ENCODE measurements around the gene HOXC11.

Gene HOXC11

DNA sequence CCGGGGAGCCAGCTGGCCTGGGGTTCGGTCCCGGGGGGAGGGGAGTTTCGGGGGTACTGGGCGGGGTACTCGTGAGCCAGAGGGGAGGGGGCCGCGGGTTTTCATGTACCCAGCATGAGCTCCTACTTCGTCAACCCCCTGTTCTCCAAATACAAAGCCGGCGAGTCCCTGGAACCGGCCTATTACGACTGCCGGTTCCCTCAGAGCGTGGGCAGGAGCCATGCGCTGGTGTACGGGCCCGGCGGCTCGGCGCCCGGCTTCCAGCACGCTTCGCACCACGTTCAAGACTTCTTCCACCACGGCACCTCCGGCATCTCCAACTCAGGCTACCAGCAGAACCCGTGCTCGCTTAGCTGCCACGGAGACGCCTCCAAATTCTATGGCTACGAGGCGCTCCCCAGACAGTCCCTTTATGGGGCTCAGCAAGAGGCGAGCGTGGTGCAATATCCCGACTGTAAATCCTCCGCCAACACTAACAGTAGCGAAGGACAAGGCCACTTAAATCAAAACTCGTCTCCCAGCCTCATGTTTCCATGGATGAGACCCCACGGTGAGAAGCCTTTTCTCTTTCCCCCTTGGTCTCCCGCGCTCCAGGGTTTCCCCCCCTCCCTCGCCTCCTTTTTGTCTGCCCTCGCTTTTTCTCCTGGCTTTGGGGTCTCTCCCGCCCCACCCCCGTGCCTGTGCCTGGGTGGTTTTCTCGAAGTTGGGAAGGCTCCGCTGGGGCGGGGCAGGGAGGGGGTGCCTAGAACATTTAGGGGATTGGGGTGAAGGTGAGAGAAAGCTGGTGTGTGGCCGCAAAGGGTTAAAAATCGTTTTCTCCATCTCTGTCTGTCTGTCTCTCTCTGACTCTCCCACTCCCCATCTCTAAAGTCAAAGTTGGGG, 36.5 kb downstream of the HOXC11 start:
- DNase-seq (ENCODE audit: low read depth in 2 of 2, low spot score in 1 of 2): no peak

DNA sequence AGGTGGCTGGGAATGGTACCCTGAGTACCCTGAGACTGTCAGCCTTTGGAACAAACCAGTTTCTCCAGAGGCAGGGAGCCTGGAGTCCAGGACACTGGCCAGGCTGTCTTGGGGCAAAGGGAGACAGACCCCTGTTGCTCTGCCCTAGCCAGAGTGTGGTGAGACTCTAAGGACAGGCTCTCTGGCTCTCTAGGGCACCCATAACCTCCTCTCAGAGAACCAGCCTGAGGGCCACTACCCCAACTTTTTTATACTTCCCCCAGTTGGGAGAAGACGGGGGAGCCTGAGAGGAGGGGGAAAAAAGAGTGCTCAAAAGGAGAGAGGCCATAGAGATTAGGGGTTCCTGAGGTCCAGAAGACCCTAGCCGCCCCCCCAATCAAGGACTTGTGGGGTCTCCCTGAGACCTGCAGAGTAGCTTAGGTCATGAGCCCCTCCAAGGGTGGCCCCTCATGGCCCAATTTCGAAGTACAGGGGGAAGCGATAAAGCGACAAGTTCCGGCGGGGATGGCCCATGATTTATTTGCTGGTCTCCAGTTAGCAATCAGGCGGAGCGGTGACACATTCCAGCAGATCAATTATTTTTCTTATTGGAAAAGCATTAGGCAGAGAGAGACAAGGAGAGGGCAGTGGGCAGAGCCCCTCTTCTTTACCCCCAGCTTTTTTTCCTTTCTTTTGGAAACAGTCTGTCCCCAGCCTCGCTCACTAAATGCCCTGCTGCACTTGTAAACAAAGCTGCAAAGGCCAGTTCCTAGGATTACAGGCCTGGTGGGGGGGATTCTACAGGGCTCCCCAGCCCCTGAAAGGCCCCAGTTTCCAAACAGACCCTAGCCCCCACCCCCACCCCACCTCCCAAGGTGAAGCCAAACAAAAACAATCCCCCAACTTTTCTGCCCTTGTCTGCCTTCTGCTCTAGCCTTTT, 37.4 kb downstream of the HOXC11 start:
- no peak for DNase-seq (ENCODE audit: low read depth in 2 of 2, low spot score in 1 of 2)

DNA sequence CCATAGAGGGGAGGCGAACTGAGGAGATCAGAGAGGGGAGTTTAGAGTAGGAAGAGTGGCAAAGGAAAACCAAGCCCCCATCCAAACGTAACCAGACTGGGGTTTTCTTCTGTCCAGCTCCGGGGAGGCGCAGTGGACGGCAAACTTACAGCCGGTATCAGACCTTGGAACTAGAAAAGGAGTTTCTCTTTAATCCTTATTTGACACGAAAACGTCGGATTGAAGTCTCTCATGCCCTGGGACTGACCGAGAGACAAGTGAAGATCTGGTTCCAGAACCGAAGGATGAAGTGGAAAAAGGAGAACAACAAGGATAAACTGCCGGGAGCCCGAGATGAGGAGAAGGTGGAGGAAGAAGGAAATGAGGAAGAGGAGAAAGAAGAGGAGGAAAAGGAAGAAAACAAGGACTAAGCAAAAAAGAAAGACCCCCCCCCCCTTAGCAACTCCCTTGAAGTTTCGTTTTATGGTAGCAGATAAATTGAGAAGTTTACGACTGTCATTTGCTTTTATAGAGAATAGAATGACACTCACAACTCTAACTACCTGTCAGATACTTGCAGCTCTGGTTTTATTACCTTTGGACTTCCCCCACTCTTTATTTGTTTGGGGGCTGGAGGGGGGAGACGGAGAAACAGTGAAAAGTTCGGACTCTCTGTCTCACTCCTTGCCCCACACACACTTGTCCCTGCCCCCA, 38.2 kb downstream of the HOXC11 start:
- no peak for DNase-seq (ENCODE audit: low read depth in 2 of 2, low spot score in 1 of 2)

DNA sequence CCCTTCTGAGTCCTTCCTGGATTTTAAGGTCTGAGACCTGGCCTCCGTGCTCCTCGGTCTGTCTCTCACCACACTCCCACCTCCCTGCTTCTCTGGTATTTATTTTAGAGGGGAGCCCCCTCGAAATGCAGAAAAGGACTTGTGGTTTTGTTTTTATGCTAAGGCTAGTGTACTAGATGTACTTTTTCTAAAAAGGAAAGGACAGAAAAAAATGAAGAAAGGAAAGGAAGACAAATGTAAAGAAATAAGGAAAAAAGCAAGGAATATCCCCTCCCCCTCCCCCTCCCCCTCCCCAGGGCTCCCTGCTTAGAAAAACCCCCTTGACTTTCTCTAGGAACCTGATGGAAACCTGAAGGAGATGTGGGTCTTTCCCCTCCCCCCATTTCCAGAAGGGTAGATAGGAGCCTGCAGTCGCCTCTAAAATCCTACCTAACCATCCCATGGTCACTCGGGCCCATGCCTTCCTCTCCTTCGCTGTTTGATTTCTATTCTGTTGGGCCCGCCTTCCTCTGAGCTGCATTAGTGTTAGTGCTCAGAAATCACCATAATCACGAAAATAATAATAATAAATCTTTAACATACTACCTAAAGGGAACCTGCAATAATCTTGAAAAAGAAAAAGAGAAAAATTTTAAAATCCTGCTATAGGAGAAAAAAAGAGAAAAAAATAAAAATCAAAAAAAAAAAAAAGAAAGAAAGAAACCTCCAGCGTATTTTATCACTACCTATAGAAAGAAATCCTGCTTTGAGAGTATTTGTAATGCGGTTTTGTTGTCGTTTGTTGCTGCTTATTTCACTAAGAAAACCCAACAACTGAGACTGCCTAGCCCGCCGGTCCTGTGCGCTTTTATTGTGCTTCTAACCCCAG, 39.0 kb downstream of the HOXC11 start:
- DNase-seq (ENCODE audit: low read depth in 2 of 2, low spot score in 1 of 2): no peak

DNA sequence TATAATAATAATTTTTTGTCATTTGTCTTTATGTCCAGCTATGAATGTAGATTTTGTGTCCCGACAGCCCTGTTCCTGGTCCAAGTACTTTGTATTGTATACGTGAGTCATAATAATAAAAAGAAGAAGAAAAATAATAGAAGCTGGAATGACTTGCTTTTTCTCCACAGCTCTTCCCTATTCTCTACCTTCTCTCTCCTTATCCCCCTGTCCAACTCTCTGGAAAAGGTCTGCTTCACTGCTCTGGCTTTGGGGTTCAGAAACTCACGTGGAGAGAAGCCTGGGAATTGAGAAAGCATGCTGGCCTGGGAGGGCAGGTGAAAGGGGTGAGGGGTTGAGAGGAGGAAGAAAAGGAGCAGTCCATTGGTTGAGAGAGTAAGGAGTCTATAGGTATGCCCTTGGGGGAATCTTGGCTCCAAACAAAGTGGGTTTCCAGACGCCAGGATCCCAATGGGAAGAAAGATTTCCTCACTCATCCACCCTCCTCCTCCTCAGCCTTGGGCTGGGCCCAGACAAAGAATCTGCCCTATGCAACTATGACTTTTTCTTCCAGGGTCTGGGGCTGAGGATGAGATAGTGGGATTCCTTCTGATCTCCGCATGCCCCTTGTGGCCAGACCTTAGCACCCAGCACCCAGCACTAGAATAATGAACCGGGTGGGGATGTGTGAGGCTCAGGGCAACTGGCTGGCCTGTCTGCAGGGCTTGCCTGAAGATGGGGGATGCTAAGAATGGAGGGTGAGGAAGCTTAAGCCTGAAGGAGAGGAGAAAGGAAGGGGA, 39.9 kb downstream of the HOXC11 start:
- no peak for DNase-seq (ENCODE audit: low read depth in 2 of 2, low spot score in 1 of 2)

DNA sequence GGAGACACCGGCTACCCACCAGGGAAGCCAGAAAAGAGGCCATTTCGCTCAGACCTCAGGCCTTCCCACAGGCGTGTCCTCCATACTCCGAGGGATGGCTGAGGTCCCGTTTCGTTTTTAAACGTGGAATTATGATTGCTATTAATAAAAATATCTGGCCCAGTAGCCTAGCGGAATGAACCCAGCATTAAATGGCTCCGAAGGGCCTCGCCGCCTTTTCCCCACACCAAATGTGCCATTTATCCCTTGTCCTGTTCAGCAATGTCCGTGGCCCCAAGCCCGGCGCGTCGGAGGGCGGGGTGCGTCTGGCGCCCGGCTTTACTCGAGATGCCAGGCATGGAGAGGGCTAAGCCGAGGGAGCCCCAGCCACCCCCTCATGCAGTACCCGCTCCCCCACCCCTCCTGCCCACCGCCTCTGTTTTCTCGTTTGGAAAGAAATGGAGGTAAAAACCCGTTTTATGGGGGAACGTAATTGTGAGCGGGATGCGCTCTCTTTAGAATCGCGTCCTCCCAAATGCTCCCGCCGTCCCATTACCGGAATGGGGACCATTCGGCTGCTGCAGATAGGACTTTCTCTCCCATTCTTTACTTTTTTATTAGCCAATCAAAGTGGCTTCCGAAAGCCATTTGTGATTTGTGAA, 41.6 kb downstream of the HOXC11 start:
- DNase-seq (ENCODE audit: low read depth in 2 of 2, low spot score in 1 of 2): no peak

DNA sequence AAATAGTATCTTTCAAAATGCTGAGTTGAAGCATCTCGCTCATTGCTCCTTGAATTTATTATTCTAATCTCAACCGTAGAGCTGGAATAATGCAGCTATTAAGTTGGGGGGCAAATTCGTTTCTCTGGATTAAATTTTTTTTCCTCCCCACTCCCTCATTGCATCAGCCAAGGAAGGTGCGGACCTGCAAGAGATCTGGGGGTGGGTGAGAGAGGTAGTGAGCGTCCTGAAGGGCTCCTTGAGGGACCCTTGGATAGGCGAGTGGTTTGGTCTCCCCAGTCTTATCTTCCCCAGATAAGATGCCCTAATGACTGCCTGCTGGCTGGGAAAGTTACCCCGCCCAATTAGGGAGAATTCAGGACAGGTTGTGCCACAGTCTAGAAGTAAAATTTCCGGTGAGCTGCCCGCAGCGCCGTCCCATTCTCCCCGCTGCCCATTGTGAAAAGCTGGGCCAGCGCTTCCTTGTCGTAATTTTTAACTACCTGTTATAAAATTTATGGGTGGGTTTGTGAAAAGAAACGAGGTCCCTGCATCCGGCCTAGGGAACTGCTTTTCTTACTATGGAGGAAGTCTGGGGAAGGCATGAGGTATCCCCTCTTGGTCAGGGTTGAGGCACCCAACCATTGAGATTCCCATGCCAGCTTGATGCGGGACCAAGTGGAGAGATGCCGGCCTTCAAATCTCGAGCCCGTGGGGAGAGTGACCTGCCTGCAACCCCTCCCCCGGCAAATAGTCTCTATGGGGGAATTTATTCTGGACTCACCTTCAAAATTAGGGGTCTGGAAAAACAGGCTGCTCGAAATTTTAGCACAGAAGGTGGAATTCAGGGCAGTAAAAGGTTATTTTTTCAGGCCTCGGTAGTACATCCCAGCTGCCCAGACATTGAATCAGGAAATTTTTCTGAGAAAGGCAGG, 42.3 kb downstream of the HOXC11 start:
- DNase-seq (ENCODE audit: low read depth in 2 of 2, low spot score in 1 of 2): no peak

DNA sequence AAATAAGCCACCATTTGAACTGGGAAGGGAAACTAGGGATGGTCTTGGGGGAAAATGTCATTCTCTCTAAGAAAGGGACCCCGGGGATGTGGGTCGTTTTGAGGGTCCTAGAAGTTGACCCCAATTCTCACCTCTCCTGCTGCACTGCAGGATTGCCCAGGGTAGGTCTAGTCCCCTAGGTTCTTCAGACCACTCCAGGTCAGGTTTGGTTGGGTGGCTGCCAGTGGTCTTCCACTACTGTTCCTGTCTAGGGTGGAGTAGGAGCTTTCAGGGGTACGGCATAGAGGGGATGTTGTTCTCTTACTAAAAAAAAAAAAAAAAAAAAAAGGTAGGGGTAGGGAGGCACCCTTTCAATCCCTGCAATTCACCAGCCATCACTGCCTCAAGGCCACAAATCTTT, 43.1 kb downstream of the HOXC11 start:
- DNase-seq (ENCODE audit: low read depth in 2 of 2, low spot score in 1 of 2): no peak

DNA sequence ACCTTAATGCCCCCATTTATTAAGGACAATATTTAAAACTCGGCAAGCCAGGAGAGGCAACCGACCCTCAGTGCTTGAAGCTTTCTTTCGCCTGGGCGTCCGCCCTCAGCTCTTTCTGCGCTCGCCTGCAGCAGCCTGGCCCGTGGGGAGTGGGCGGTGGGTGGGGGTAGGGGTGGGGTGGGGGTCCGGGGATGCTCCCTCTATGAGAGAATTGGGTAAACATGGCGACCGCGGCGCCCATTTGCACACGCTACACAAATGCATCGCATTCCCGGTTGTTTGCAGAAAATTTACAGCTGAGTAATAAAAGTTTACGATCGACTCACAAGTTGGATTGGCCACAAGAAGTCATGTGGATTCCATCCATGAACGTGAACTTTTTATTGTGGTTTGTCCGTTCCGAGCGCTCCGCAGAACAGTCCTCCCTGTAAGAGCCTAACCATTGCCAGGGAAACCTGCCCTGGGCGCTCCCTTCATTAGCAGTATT, 43.6 kb downstream of the HOXC11 start:
- no peak for DNase-seq (ENCODE audit: low read depth in 2 of 2, low spot score in 1 of 2)

DNA sequence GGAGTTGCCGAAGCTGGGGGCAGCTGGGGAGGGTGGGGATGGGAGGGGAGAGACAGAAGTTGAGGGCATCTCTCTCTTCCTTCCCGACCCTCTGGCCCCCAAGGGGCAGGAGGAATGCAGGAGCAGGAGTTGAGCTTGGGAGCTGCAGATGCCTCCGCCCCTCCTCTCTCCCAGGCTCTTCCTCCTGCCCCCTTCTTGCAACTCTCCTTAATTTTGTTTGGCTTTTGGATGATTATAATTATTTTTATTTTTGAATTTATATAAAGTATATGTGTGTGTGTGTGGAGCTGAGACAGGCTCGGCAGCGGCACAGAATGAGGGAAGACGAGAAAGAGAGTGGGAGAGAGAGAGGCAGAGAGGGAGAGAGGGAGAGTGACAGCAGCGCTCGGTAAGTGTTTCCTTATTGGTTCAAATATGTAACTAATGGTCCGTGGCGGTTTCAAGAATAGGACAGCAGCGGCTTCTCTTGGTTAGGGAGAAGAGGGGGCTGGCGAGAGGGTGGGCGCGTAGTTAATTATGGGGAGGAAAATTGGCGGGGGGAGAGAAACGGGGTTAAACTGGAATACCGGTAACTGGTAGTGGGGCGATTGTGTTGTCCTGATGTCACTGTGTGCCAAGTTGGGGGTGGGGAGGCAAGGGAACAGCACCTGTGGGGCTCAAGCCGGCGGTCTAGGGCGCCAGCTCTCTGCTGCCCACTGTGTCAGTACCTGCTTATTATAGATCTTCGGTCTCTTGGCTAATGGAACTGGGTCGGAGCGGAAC, 44.3 kb downstream of the HOXC11 start:
- no peak for DNase-seq (ENCODE audit: low read depth in 2 of 2, low spot score in 1 of 2)

DNA sequence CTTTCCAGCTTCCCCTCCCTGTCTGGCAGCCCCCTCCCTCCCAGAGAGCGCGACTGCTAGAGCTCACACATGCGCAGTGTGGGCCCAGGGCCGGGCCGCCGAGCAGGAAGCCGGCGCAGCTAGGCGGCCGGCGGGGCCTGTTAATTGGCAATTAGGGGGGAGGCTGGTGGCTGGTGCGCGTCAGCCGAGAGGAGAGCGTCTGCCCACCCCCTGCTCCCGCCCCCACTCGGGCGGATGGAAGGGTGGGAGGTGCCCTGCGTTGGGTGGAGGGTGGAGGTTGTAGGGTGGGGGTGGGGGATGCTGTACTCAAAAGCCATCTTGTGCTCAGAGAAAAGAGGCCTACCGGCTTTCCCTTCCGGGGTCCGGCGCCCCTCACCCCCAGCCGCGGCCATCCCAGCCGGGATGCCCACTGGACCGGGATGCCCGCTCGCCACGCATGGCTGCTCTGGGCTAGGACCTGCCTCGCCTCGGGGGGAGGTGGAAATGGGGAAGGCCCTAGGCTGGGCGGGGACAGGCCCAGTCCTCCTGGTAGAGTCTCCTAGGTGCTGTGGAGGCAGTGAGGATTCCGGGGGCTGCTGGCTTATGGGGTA, 45.0 kb downstream of the HOXC11 start:
- DNase-seq (ENCODE audit: low read depth in 2 of 2, low spot score in 1 of 2): peak; percentile 40 to 59

DNA sequence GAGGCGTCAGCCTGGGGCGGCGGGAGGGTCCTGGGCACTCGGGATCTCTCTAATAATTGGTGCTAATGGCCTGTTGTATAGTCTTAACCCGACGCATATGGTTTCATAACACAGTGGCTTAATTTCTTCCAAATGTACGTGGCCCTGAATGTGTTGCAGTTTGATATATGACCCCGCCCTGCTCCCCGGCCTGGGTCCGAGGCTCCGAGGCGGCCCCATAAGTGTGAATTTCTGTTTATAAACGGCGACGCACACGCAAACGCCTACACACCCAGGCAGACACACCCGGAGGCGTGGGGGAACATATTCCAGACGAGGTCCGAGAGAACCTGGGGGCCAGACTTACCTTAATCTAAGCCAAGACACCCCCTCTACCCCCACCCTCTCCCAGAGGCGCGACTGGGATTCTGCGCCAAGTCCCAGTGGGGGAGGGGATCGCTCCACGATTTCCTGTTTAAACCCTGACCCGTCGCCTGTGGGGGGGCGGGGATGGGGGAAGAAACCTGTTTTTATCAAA, 45.6 kb downstream of the HOXC11 start:
- no peak for DNase-seq (ENCODE audit: low read depth in 2 of 2, low spot score in 1 of 2)

DNA sequence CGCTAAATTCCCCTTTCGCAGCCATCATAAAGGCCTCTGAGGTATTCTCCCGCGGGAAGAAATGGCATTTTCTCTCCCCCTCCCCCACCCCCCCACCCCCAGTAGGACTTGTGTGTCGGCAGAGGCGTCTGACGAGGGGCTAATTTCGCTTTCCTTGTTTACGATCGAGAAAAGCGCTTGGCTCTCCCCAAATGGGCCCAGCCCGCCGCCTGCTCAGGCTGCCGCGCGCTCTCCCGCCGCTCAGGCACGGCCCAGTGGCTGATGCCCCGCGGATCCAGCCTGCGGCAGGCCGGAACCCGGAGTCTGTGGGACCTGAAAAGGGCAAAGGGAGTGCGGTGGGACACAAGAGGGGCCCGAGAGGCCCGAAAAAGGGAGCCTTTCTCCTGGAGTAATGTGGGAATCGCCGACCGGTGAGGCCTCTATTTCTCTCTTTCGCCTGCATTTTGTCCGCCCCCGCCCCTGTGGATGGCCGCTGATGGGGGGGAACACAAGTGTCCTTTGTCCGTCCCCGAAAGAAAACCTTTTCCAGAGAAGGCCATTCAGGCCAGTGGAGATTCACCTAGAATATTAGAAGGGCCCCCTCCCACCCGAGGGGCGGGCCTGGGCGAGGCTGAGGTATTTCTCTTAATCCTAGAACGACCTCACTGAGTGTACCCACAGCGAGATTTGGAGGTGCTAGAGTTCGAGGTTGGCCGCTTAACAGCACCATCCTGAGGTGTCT, 46.3 kb downstream of the HOXC11 start:
- DNase-seq (ENCODE audit: low read depth in 2 of 2, low spot score in 1 of 2): no peak

DNA sequence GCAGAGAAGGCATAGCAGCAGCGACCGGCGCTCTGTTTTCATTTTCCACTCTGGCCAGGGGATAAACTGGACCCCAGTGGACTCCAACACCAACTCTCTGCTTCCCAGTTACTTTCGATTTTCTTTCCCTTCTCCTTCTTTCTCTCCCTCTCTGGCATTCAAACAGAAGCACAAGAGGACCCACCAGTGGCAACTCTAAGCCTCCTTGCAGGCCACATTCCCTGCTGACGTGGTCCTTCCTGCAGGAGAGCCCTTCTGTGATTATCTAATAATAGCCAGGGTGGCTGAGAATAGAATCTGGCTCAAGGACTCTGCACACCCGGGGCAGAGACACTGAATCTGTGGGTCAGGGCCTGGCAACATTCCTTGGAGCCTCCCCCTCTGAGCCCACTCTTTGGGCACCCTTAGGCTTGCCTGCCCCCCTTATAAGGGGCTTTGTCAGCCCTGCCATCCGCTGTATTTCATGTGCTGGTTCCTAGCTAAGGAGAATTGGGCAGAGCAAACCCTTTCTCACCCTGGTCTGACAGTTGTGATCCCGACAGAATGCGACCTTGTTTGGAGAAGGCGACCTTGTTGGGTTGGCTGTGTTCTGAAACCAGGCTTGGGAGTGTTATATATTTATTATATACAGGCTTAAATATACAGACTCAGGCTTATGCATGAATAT, 47.1 kb downstream of the HOXC11 start:
- DNase-seq (ENCODE audit: low read depth in 2 of 2, low spot score in 1 of 2): no peak

DNA sequence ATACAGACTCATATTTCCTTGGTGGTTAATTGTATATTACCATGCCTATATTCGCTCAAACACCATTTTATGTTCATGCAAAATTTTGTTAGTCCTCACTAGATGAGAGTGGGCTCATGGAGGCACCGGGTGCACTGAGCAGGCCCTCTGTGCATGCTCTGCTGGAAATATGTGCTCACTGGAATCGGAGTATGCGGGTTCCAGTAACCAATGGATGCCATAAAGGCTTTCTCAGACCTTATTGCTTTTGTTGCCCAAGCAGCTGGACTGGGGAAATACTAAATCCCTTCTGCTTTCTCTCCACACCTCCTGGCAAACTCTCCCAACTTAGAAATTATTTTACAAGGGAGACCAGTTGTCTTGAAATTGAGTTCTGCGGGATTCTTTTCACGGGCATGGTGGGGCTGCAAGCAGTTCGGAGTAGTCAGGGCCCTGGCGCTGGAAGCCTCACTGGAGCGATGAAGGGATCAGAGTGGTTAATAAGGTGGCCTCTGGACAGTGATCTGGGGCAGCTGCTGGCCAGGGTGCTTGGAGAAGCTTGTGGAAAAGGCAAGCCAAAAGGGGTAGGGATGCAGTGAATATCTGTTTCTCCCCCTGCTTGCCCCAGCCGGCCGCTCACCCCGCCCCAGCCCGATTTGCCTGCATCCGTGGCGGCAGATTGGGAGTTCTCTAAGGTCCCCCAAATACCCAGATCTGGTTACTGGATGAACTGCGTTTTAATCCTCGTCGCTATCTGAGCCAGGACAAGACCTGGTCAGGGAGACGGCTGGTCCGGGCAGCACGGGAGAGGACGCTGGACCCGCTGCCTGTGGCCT, 47.9 kb downstream of the HOXC11 start:
- no peak for DNase-seq (ENCODE audit: low read depth in 2 of 2, low spot score in 1 of 2)

All from stimulated activated CD8-positive, alpha-beta memory T cell treated with anti-CD3 and anti-CD28 coated beads, Interleukin-4, amount 100 ng/mL, for 4 hours (primary cell).